ENCODE measurements around the gene SEC23IP.

The SEC23IP gene

GRCh38 chr10:119931871-119932270, 39.3 kb downstream of the SEC23IP start (continued):
- TF ChIP-seq ELK4 (IDR thresholded peaks at IDR 0.05; ENCODE audit: borderline replicate concordance, low read depth, low read length): no peak
- TF ChIP-seq ZNF530 (tag by site-specific recombination; IDR thresholded peaks at IDR 0.05; ENCODE audit: low read depth): no peak
- no peak for TF ChIP-seq TCF7L2 (IDR thresholded peaks at IDR 0.05; ENCODE audit: borderline replicate concordance, low read depth, low read length)
- TF ChIP-seq PRDM4 (tag by site-specific recombination; IDR thresholded peaks at IDR 0.05): no peak

GRCh38 chr10:119932631-119933030, 40.1 kb downstream of the SEC23IP start:
- no peak for TF ChIP-seq ZNF768 (tag by site-specific recombination; IDR thresholded peaks at IDR 0.05)
- TF ChIP-seq ZNF48 (tag by site-specific recombination; IDR thresholded peaks at IDR 0.05): no peak
- TF ChIP-seq ZNF704 (tag by site-specific recombination; IDR thresholded peaks at IDR 0.05): no peak
- no peak for TF ChIP-seq MYNN (tag by site-specific recombination; IDR thresholded peaks at IDR 0.05; ENCODE audit: borderline replicate concordance)
- TF ChIP-seq ZBTB26 (tag by site-specific recombination; optimal IDR thresholded peaks at IDR 0.05): no peak
- no peak for TF ChIP-seq ZNF843 (tag by site-specific recombination; IDR thresholded peaks at IDR 0.05)
- TF ChIP-seq ZNF324 (tag by site-specific recombination; IDR thresholded peaks at IDR 0.05): no peak
- TF ChIP-seq ZNF530 (tag by site-specific recombination; IDR thresholded peaks at IDR 0.05; ENCODE audit: low read depth): no peak
- TF ChIP-seq ZNF112 (tag by site-specific recombination; IDR thresholded peaks at IDR 0.05): no peak
- TF ChIP-seq PRDM6 (tag by site-specific recombination; IDR thresholded peaks at IDR 0.05): no peak
- no peak for TF ChIP-seq KLF10 (tag by site-specific recombination; IDR thresholded peaks at IDR 0.05)
- no peak for TF ChIP-seq ZNF555 (tag by site-specific recombination; conservative IDR thresholded peaks at IDR 0.05)
- no peak for TF ChIP-seq ZNF416 (tag by site-specific recombination; IDR thresholded peaks at IDR 0.05)
- TF ChIP-seq ZNF837 (tag by site-specific recombination; IDR thresholded peaks at IDR 0.05): no peak
- no peak for TF ChIP-seq ZNF362 (tag by site-specific recombination; IDR thresholded peaks at IDR 0.05)
- no peak for TF ChIP-seq ZNF2 (tag by site-specific recombination; IDR thresholded peaks at IDR 0.05)
- TF ChIP-seq ZNF280C (tag by site-specific recombination; IDR thresholded peaks at IDR 0.05): no peak
- TF ChIP-seq ZNF354C (tag by site-specific recombination; IDR thresholded peaks at IDR 0.05; ENCODE audit: borderline replicate concordance, low read depth): no peak
- Histone ChIP-seq H3K4me3 (ENCODE audit: low read depth, low read length) (no peak overlapping the region), H3K27ac (ENCODE audit: extremely low read depth, low read depth, low read length) (no peak overlapping the region), H3K36me3 (ENCODE audit: control insufficient read depth in 2 of 2, insufficient read depth in 1 of 2, low read length in 2 of 2) (peaks cover 58 to 62% of the 10 kb centered on the region in 2 experiments), H3K9me3 (ENCODE audit: control insufficient read depth, insufficient read depth, low read depth, low read length) (no peaks in the 10 kb centered on the region), H3K4me1 (ENCODE audit: control insufficient read depth, insufficient read depth, low read length) (peaks cover 4% of the 10 kb centered on the region; the same call in 1 of the 2 replicates)
- CTCF ChIA-PET: interaction anchor here (0.7 to 1.1 kb wide), 6 partner anchors 11 to 404 kb away, joined by 3 to 4 read pairs (median 3); no protein-coding TSS in a partner anchor
- POLR2A ChIA-PET: no interaction called here
